Rectal smooth muscle tissue (tissue), 1 donor: ENCODE data around the gene IGSF9B.
"Not testable (repeated sequence)": the region's sequence is repeated elsewhere in the genome, so short reads cannot be mapped to it uniquely, and the experiment has no call there.

Experiments
- H3K27ac ChIP-seq: one replicate; pipeline ENCODE4 v1.7.0; 2013; ENCODE audit warnings: low read depth, low read length, inconsistent platforms
- H3K27me3 ChIP-seq: one replicate; pipeline ENCODE4 v1.7.0; 2013; ENCODE audit warnings: low read length; ENCODE audit not compliant: control insufficient read depth, insufficient read depth
- H3K36me3 ChIP-seq: one replicate; pipeline ENCODE4 v1.7.0; 2013; ENCODE audit warnings: low read length; ENCODE audit not compliant: control insufficient read depth, insufficient read depth
- H3K4me1 ChIP-seq: one replicate; pipeline ENCODE4 v1.7.0; 2013; ENCODE audit warnings: low read length; ENCODE audit not compliant: control insufficient read depth, insufficient read depth
- H3K4me3 ChIP-seq: one replicate; pipeline ENCODE4 v1.7.0; 2013; ENCODE audit warnings: low read length
- H3K9ac ChIP-seq: one replicate; pipeline ENCODE4 v1.7.0; 2013; ENCODE audit warnings: low read length

The IGSF9B gene

GRCh38 chr11:133956650-133957633, at the start of gene IGSF9B:
Gene IGSF9B, minus strand, starts transcription at chr11:133956968. Its CDS starts 214 bp downstream, at chr11:133956754.
- H3K9ac ChIP-seq, result no peak within 1 kb of the TSS
- H3K36me3 ChIP-seq, result no peaks in the 10 kb centered on the region
- no peaks in the 10 kb centered on the region for H3K27me3 ChIP-seq
- H3K4me3 ChIP-seq, result peak within 1 kb of the TSS; percentile 73
- H3K4me1 ChIP-seq, result peaks cover 28% of the 10 kb centered on the region
- peak within 1 kb of the TSS; percentile 92 for H3K27ac ChIP-seq

GRCh38 chr11:134004496-134005172, 47.9 kb upstream of the IGSF9B start:
- H3K9ac ChIP-seq, result no peak overlapping the region
- H3K36me3 ChIP-seq, result no peaks in the 10 kb centered on the region
- H3K27me3 ChIP-seq, result no peaks in the 10 kb centered on the region
- H3K4me1 ChIP-seq, result peaks cover 16% of the 10 kb centered on the region
- H3K4me3 ChIP-seq, result no peak overlapping the region
- no peak overlapping the region for H3K27ac ChIP-seq

- no peaks in the 10 kb centered on the region for H3K36me3 ChIP-seq
- H3K4me1 ChIP-seq, result peaks cover 16% of the 10 kb centered on the region
- no peak overlapping the region for H3K9ac ChIP-seq
- no peaks in the 10 kb centered on the region for H3K27me3 ChIP-seq
- H3K27ac ChIP-seq, result no peak overlapping the region
- H3K4me3 ChIP-seq, result no peak overlapping the region
Measured at GRCh38 chr11:134003792-134004495, 47.2 kb upstream of the IGSF9B start.

DNA sequence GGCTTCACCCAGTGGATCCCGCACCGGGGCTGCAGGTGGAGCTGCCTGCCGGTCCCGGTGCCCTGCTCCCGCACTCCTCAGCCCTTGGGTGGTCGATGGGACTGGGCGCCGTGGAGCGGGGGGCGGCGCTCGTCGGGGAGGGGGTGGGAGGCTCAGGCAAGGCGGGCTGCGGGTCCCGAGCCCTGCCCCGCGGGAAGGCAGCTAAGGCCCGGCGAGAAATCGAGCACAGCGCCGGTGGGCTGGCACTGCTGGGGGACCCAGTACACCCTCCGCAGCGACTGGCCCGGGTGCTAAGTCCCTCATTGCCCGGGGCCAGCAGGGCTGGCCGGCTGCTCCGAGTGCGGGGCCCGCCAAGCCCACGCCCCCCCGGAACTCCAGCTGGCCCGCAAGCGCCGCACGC, 46.1 kb upstream of the IGSF9B start:
- not testable (repeated sequence) for H3K9ac ChIP-seq, H3K27me3 ChIP-seq, H3K36me3 ChIP-seq, H3K27ac ChIP-seq, H3K4me3 ChIP-seq
- peaks cover 16% of the 10 kb centered on the region for H3K4me1 ChIP-seq

DNA sequence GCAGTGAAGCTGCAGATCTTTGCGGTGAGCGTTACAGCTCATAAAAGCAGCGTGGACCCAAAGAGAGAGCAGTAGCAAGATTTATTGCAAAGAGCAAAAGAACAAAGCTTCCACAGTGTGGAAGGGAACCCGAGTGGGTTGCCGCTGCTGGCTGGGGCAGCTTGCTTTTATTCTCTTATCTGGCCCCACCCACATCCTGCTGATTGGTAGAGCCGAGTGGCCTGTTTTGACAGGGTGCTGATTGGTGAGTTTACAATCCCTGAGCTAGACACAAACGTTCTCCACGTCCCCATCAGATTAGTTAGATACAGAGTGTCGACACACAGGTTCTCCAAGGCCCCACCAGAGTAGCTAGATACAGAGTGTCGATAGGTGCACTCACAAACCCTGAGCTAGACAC, 45.6 kb upstream of the IGSF9B start:
- not testable (repeated sequence) for H3K27ac ChIP-seq, H3K4me3 ChIP-seq, H3K36me3 ChIP-seq, H3K9ac ChIP-seq, H3K27me3 ChIP-seq
- H3K4me1 ChIP-seq, result peaks cover 16% of the 10 kb centered on the region

DNA sequence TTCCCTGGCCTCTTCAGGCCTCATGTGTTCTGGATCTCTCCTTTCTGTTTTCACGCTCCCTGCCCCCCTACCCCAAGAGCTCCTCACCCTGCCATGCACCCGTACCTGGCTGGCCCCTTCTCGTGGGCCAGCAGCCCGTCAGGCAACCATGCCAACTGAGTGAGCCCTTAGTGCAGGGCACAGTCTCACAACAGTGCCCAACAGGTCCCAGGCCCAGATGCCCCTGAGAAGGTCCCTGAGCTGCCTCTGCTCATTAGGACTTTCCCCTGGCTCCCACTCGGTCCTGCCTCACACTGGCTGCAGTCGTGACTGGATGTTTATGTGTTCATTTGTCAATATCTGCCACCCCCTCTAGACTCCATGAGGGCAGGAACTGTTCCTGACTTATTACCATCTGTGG, 44.8 kb upstream of the IGSF9B start:
- Histone ChIP-seq H3K36me3 (no peaks in the 10 kb centered on the region), H3K27ac (no peak overlapping the region), H3K9ac (no peak overlapping the region), H3K27me3 (no peaks in the 10 kb centered on the region), H3K4me3 (no peak overlapping the region), H3K4me1 (peaks cover 16% of the 10 kb centered on the region)

DNA sequence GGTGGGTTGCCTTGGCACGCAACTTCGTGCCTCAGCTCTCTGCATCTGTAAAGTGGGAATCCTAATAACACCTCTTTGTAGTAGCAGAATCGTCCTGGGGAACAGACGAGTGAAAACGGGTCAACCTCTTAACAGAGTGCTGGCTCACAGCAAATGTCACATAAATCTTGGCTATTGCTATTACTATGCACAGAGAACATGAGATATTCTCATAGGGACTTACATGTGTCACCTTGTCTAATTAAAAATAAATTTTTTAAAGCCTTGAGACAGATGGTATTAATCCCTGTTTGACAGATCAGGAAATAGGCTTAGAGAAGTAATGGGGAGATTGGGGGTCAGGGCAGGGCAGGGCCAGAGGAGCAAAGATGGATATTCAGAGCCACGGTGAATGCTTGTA, 44.3 kb upstream of the IGSF9B start:
- no peaks in the 10 kb centered on the region for H3K27me3 ChIP-seq
- peaks cover 16% of the 10 kb centered on the region for H3K4me1 ChIP-seq
- H3K9ac ChIP-seq, result no peak overlapping the region
- no peak overlapping the region for H3K4me3 ChIP-seq
- H3K27ac ChIP-seq, result no peak overlapping the region
- H3K36me3 ChIP-seq, result no peaks in the 10 kb centered on the region

DNA sequence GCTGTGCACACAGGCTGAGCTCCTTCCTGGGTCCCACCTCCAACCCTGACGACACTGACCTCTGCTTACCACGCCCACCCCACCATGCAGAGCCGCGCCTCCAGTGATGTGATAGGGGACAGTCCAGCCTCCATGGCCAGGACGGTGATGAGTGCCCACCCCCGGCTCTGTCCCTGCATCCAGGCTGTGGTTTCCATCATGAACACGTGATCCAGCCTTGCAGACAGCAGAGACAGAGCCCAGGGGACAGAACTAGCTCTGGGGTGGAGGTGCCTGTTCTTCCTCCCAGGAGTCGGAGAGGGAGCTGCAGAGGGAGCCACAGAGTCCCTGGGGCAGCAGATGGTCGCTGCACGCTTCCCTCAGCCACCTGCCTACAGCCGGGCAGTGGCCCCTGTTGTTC, 42.6 kb upstream of the IGSF9B start:
- Histone ChIP-seq H3K4me3 (no peak overlapping the region), H3K27ac (no peak overlapping the region), H3K27me3 (no peaks in the 10 kb centered on the region), H3K36me3 (no peaks in the 10 kb centered on the region), H3K9ac (no peak overlapping the region), H3K4me1 (peaks cover 7% of the 10 kb centered on the region)

DNA sequence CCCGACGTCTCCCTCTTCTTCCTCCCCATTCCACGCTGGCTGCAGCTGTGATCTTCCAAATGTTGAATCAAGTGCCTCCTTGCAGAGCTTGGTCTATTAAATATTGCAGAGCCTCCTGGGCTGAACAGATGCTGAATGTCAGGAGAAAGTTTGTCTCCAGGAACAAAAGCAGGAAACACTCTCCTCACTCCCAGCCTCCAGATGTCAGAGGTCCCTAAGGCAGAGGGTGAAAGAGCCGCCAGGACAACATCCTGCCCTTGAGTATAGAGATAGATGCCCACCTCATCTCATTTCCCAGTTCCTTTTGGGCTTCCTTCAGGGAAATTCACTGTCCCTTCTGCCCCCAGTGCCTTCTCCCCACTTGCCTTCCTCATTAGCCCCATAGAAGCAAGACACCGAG, 40.8 kb upstream of the IGSF9B start:
- no peaks in the 10 kb centered on the region for H3K4me1 ChIP-seq
- H3K4me3 ChIP-seq, result no peak overlapping the region
- no peaks in the 10 kb centered on the region for H3K27me3 ChIP-seq
- H3K9ac ChIP-seq, result no peak overlapping the region
- no peak overlapping the region for H3K27ac ChIP-seq
- no peaks in the 10 kb centered on the region for H3K36me3 ChIP-seq

DNA sequence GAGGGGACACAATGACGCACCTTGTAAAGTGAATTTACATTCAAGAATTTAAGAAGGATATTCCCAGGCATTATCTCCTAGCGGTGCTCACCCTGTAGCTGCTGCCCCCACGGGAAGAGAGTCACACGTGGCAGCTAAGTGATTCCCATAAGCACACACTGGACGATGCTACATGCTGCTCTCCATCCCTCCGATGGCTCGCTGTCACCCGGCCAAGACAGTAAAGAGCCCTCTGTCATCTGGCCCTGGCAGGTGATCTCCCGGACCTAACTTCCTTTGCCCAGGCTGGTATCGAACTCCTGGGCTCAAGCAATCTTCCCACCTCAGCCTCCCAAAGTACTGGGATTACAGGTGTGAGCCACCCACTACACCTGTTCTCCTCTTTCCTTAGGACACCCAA, 39.9 kb upstream of the IGSF9B start:
- H3K36me3 ChIP-seq, result no peaks in the 10 kb centered on the region
- no peaks in the 10 kb centered on the region for H3K4me1 ChIP-seq
- H3K27ac ChIP-seq, result no peak overlapping the region
- H3K4me3 ChIP-seq, result no peak overlapping the region
- no peaks in the 10 kb centered on the region for H3K27me3 ChIP-seq
- no peak overlapping the region for H3K9ac ChIP-seq

- Histone ChIP-seq H3K27me3 (no peaks in the 10 kb centered on the region), H3K9ac (no peak overlapping the region), H3K4me3 (no peak overlapping the region), H3K36me3 (no peaks in the 10 kb centered on the region), H3K27ac (no peak overlapping the region), H3K4me1 (no peaks in the 10 kb centered on the region)
Measured at GRCh38 chr11:133995066-133995465, 38.3 kb upstream of the IGSF9B start.

- no peak overlapping the region for H3K4me3 ChIP-seq
- H3K9ac ChIP-seq, result no peak overlapping the region
- H3K4me1 ChIP-seq, result no peaks in the 10 kb centered on the region
- no peaks in the 10 kb centered on the region for H3K36me3 ChIP-seq
- no peaks in the 10 kb centered on the region for H3K27me3 ChIP-seq
- H3K27ac ChIP-seq, result no peak overlapping the region
Measured at GRCh38 chr11:133993921-133994320, 37.2 kb upstream of the IGSF9B start.
